BE2C (cell line): Measurements from ENCODE around the gene CFAP69.

Source experiments
- DNase-seq: peaks from one replicate; pipeline ENCODE4 v3.0.0-alpha.2; 2020
- H3K27me3 ChIP-seq: fragments of 250-450 bp; sonication (Bioruptor Pico); 2 replicates; pipeline ENCODE4 v1.5.1; 2020; ENCODE audit warnings: mild to moderate bottlenecking
- H3K36me3 ChIP-seq: fragments of 250-450 bp; sonication (Bioruptor Pico); 2 replicates; pipeline ENCODE4 v1.5.1; 2020; ENCODE audit warnings: mild to moderate bottlenecking
- H3K4me1 ChIP-seq: fragments of 250-450 bp; sonication (Bioruptor Pico); 2 replicates; pipeline ENCODE4 v1.5.1; 2020
- H3K4me3 ChIP-seq: 2 replicates; pipeline ENCODE4 v1.5.1; 2011; ENCODE audit warnings: low read depth, low read length
- H3K9me3 ChIP-seq: fragments of 250-450 bp; sonication (Bioruptor Pico); 2 replicates; pipeline ENCODE4 v1.5.1; 2020
- CTCF ChIP-seq: IDR thresholded peaks from 2 replicates; pipeline ENCODE4 v1.5.1; 2012; ENCODE audit warnings: mild to moderate bottlenecking, low read depth, low read length

Gene CFAP69

GRCh38 chr7:90222390-90222789, 22.6 kb upstream of the CFAP69 start:
- no peak for DNase-seq
- no peak for TF ChIP-seq CTCF
- no peaks in the 10 kb centered on the region for H3K36me3 ChIP-seq
- H3K27me3 ChIP-seq = no peaks in the 10 kb centered on the region
- H3K9me3 ChIP-seq = no peaks in the 10 kb centered on the region
- H3K4me1 ChIP-seq = no peaks in the 10 kb centered on the region
- H3K4me3 ChIP-seq = no peak overlapping the region

GRCh38 chr7:90222811-90223725, 21.9 kb upstream of the CFAP69 start:
- Histone ChIP-seq H3K9me3 (no peaks in the 10 kb centered on the region), H3K27me3 (no peaks in the 10 kb centered on the region), H3K4me1 (no peaks in the 10 kb centered on the region), H3K4me3 (no peak overlapping the region), H3K36me3 (no peaks in the 10 kb centered on the region)
- TF ChIP-seq CTCF = no peak
- DNase-seq = no peak

- Histone ChIP-seq H3K36me3 (no peaks in the 10 kb centered on the region), H3K9me3 (no peaks in the 10 kb centered on the region), H3K4me1 (no peaks in the 10 kb centered on the region), H3K27me3 (no peaks in the 10 kb centered on the region), H3K4me3 (no peak overlapping the region)
- no peak for DNase-seq
- no peak for TF ChIP-seq CTCF
Observed at GRCh38 chr7:90224195-90224594, 20.8 kb upstream of the CFAP69 start.

- DNase-seq = no peak
- Histone ChIP-seq H3K36me3 (no peaks in the 10 kb centered on the region), H3K9me3 (no peaks in the 10 kb centered on the region), H3K4me3 (no peak overlapping the region), H3K4me1 (no peaks in the 10 kb centered on the region), H3K27me3 (no peaks in the 10 kb centered on the region)
- no peak for TF ChIP-seq CTCF
Observed at GRCh38 chr7:90225181-90225580, 19.8 kb upstream of the CFAP69 start.

- Histone ChIP-seq H3K9me3 (no peaks in the 10 kb centered on the region), H3K4me3 (no peak overlapping the region), H3K4me1 (no peaks in the 10 kb centered on the region), H3K27me3 (no peaks in the 10 kb centered on the region), H3K36me3 (no peaks in the 10 kb centered on the region)
- TF ChIP-seq CTCF = no peak
- no peak for DNase-seq
Observed at GRCh38 chr7:90225601-90226000, 19.4 kb upstream of the CFAP69 start.

- no peak for DNase-seq
- TF ChIP-seq CTCF = no peak
- Histone ChIP-seq H3K27me3 (no peaks in the 10 kb centered on the region), H3K36me3 (no peaks in the 10 kb centered on the region), H3K4me1 (no peaks in the 10 kb centered on the region), H3K4me3 (no peak overlapping the region), H3K9me3 (no peaks in the 10 kb centered on the region)
Observed at GRCh38 chr7:90227259-90227658, 17.7 kb upstream of the CFAP69 start.
